Mesothelial cell of epicardium (in vitro differentiated cells): Measurements from ENCODE around the gene VGLL4. TPM values are rescaled to one million over a fixed set of nuclear protein-coding genes. Genes with fewer than 3 reads are reported as not detected.

Experiments used
- DNase-seq, 2 experiments: peaks; one replicate each; pipeline ENCODE4 v3.0.0; 2021; ENCODE audit warnings: low spot score in 2 of 2; ENCODE audit not compliant: unreplicated experiment in 2 of 2
- H3K27ac Mint-ChIP-seq: 2 replicates; pipeline ENCODE4 v1.8.0; 2021; ENCODE audit warnings: mixed read lengths
- H3K27me3 Mint-ChIP-seq: 2 replicates; pipeline ENCODE4 v1.8.0; 2021; ENCODE audit warnings: low read depth, mixed read lengths
- H3K36me3 Mint-ChIP-seq: 2 replicates; pipeline ENCODE4 v1.8.0; 2021; ENCODE audit warnings: mixed read lengths
- H3K4me1 Mint-ChIP-seq: 2 replicates; pipeline ENCODE4 v1.8.0; 2021; ENCODE audit warnings: mixed read lengths
- H3K4me3 Mint-ChIP-seq: 2 replicates; pipeline ENCODE4 v1.8.0; 2021; ENCODE audit warnings: mild to moderate bottlenecking, moderate library complexity, mixed read lengths
- H3K9me3 Mint-ChIP-seq: 2 replicates; pipeline ENCODE4 v1.8.0; 2021; ENCODE audit warnings: mixed read lengths
- CTCF ChIP-seq: fragments of 200-600 bp; sonication (generic); IDR thresholded peaks from one replicate; pipeline ENCODE4 v1.5.0; 2021; ENCODE audit warnings: antibody characterized with exemption; ENCODE audit not compliant: unreplicated experiment
- total RNA-seq: library from RNA; stranded (reverse); gene quantifications from 3 replicates; pipeline ENCODE4 v1.2.1, GENCODE V29; 2021

VGLL4 gene
- total RNA-seq, 1 donor from 2014 or later: 140 TPM

GRCh38 chr3:11632564-11632963, 11.2 kb downstream of the VGLL4 start:
- no peak overlapping the region for H3K4me3 Mint-ChIP-seq
- H3K4me1 Mint-ChIP-seq: peaks cover 78% of the 10 kb centered on the region
- no peaks in the 10 kb centered on the region for H3K9me3 Mint-ChIP-seq
- H3K27me3 Mint-ChIP-seq: no peaks in the 10 kb centered on the region
- no peak for TF ChIP-seq CTCF
- no peak for DNase-seq
- peaks cover 3% of the 10 kb centered on the region for H3K36me3 Mint-ChIP-seq
- peak overlapping the region; percentile 92 for H3K27ac Mint-ChIP-seq

GRCh38 chr3:11631820-11632219, 11.9 kb downstream of the VGLL4 start:
- TF ChIP-seq CTCF: no peak
- Mint-ChIP-seq H3K9me3 (no peaks in the 10 kb centered on the region), H3K4me3 (no peak overlapping the region), H3K27me3 (no peaks in the 10 kb centered on the region), H3K36me3 (peaks cover 3% of the 10 kb centered on the region), H3K4me1 (peaks cover 75% of the 10 kb centered on the region), H3K27ac (peak overlapping the region; percentile 74)
- no peak for DNase-seq

- no peak for TF ChIP-seq CTCF
- Mint-ChIP-seq H3K4me1 (peaks cover 70% of the 10 kb centered on the region), H3K27me3 (no peaks in the 10 kb centered on the region), H3K9me3 (no peaks in the 10 kb centered on the region), H3K27ac (peak overlapping the region; percentile 73), H3K36me3 (peaks cover 7% of the 10 kb centered on the region), H3K4me3 (no peak overlapping the region)
- DNase-seq: no peak
Observed at GRCh38 chr3:11629716-11630115, 14.0 kb downstream of the VGLL4 start.

GRCh38 chr3:11627612-11628011, 16.1 kb downstream of the VGLL4 start:
- Mint-ChIP-seq H3K27ac (no peak overlapping the region), H3K4me1 (peaks cover 63% of the 10 kb centered on the region), H3K27me3 (no peaks in the 10 kb centered on the region), H3K36me3 (peaks cover 7% of the 10 kb centered on the region), H3K4me3 (no peak overlapping the region), H3K9me3 (no peaks in the 10 kb centered on the region)
- TF ChIP-seq CTCF: no peak
- DNase-seq: no peak

GRCh38 chr3:11626084-11626463, 17.6 kb downstream of the VGLL4 start:
- Mint-ChIP-seq H3K27me3 (no peaks in the 10 kb centered on the region), H3K9me3 (no peaks in the 10 kb centered on the region), H3K27ac (peak overlapping the region; percentile 2), H3K36me3 (peaks cover 7% of the 10 kb centered on the region), H3K4me1 (peaks cover 59% of the 10 kb centered on the region), H3K4me3 (no peak overlapping the region)
- no peak for TF ChIP-seq CTCF
- no peak for DNase-seq

GRCh38 chr3:11625376-11626083, 18.2 kb downstream of the VGLL4 start:
- H3K9me3 Mint-ChIP-seq: no peaks in the 10 kb centered on the region
- TF ChIP-seq CTCF: no peak
- H3K4me1 Mint-ChIP-seq: peaks cover 56% of the 10 kb centered on the region
- no peaks in the 10 kb centered on the region for H3K27me3 Mint-ChIP-seq
- H3K4me3 Mint-ChIP-seq: no peak overlapping the region
- peak overlapping the region; percentile 60 for H3K27ac Mint-ChIP-seq
- DNase-seq: no peak
- H3K36me3 Mint-ChIP-seq: peaks cover 7% of the 10 kb centered on the region
